MCF 10A (cell line): Measurements from ENCODE around the gene ZNF488. TPM values are rescaled to one million over a fixed set of nuclear protein-coding genes. Genes with fewer than 3 reads are reported as not detected.

Source experiments
- BruUV-seq: library from RNA; stranded (reverse); fragments of 400-500 nt; replicated peaks from 2 replicates; lab custom pipeline; 2021; lab: Mats Ljungman, UMichigan
- CTCF ChIA-PET: fragments of 300-600 bp; sonication (Branson Sonifier 250); formaldehyde crosslinking; extraction: SDS; loops from one replicate; lab custom pipeline; 2021; ENCODE audit warnings: antibody characterized with exemption, inconsistent platforms; lab: Yijun Ruan, JAX
- POLR2A ChIA-PET: fragments of 300-600, 350-650 bp; sonication (Branson Sonifier 250); formaldehyde crosslinking; extraction: SDS; loops from one replicate; lab custom pipeline; 2020; ENCODE audit warnings: antibody characterized with exemption, inconsistent platforms; lab: Yijun Ruan, JAX
- DNase-seq: peaks from one replicate; pipeline ENCODE4 v3.0.0-alpha.2; 2018; ENCODE audit not compliant: unreplicated experiment
- H3K27ac Mint-ChIP-seq: one replicate; pipeline ENCODE4 v1.8.0; 2022; ENCODE audit warnings: mild to moderate bottlenecking, low read depth, mixed read lengths; ENCODE audit not compliant: unreplicated experiment
- H3K27me3 Mint-ChIP-seq: one replicate; pipeline ENCODE4 v1.8.0; 2022; ENCODE audit warnings: mixed read lengths; ENCODE audit not compliant: insufficient read depth, unreplicated experiment
- H3K36me3 Mint-ChIP-seq: one replicate; pipeline ENCODE4 v1.8.0; 2022; ENCODE audit warnings: mild to moderate bottlenecking, moderate library complexity, mixed read lengths; ENCODE audit not compliant: insufficient read depth, unreplicated experiment
- H3K4me1 Mint-ChIP-seq: one replicate; pipeline ENCODE4 v1.8.0; 2022; ENCODE audit warnings: mixed read lengths; ENCODE audit not compliant: insufficient read depth, unreplicated experiment
- H3K4me3 Mint-ChIP-seq: one replicate; pipeline ENCODE4 v1.8.0; 2022; ENCODE audit warnings: mild to moderate bottlenecking, moderate library complexity, mixed read lengths; ENCODE audit not compliant: unreplicated experiment
- H3K9me3 Mint-ChIP-seq: one replicate; pipeline ENCODE4 v1.8.0; 2022; ENCODE audit warnings: mixed read lengths; ENCODE audit not compliant: unreplicated experiment
- CTCF ChIP-seq: fragments of 200-600 bp; IDR thresholded peaks from one replicate; pipeline ENCODE4 v1.8.0; 2022; ENCODE audit warnings: antibody characterized with exemption, mild to moderate bottlenecking; ENCODE audit not compliant: unreplicated experiment
- intact Hi-C: fragments of 100-400 bp; cut with micrococcal nuclease; formaldehyde crosslinking; loops from 2 replicates; pipeline ENCODE4 v1.14.1; 2022
- total RNA-seq: library from RNA; stranded (reverse); gene quantifications from 2 replicates; pipeline ENCODE4 v1.2.3, GENCODE V29; 2022

The ZNF488 gene
- total RNA-seq, 1 experiment from 2014 or later, result 0.12 TPM

- CTCF ChIA-PET, result interaction anchor here (0.6 to 1.6 kb wide), 4 partner anchors 14 to 320 kb away, joined by 3 to 5 read pairs (median 3); no protein-coding TSS in a partner anchor
- intact Hi-C loops, result loop anchor here (10.0 kb wide), 1 partner anchor 322 kb away; no protein-coding TSS in a partner anchor
- no peak for TF ChIP-seq CTCF
- DNase-seq, result peak; percentile 23
- no peaks in the 10 kb centered on the region for H3K4me1 Mint-ChIP-seq
- BruUV-seq, result no TSS peak
- POLR2A ChIA-PET, result no interaction called here
- no peaks in the 10 kb centered on the region for H3K27me3 Mint-ChIP-seq
- no peak overlapping the region for H3K4me3 Mint-ChIP-seq
- no peaks in the 10 kb centered on the region for H3K36me3 Mint-ChIP-seq
- H3K27ac Mint-ChIP-seq, result no peak overlapping the region
- H3K9me3 Mint-ChIP-seq, result no peaks in the 10 kb centered on the region
Observed at GRCh38 chr10:47346581-47347302, 37.4 kb downstream of the ZNF488 start.

- no TSS peak for BruUV-seq
- H3K9me3 Mint-ChIP-seq, result no peaks in the 10 kb centered on the region
Observed at GRCh38 chr10:47344996-47345870, 38.9 kb downstream of the ZNF488 start.

GRCh38 chr10:47340608-47341170 lies 43.4 kb downstream of the ZNF488 start:
- intact Hi-C loops, result loop anchor here (10.0 kb wide), 1 partner anchor 316 kb away; no protein-coding TSS in a partner anchor
- Mint-ChIP-seq H3K27ac (no peak overlapping the region), H3K27me3 (peaks cover 51% of the 10 kb centered on the region), H3K4me3 (no peak overlapping the region), H3K36me3 (no peaks in the 10 kb centered on the region), H3K9me3 (no peaks in the 10 kb centered on the region), H3K4me1 (no peaks in the 10 kb centered on the region)
- CTCF ChIA-PET, result interaction anchor here (0.6 to 2.2 kb wide), 16 partner anchors 13 to 347 kb away, joined by 3 to 11 read pairs (median 3); no protein-coding TSS in a partner anchor
- BruUV-seq, result no TSS peak
- peak; percentile 60 for DNase-seq
- POLR2A ChIA-PET, result no interaction called here
- TF ChIP-seq CTCF, result peak; percentile 93

More at GRCh38 chr10:47344996-47345870, 38.9 kb downstream of the ZNF488 start:
- Mint-ChIP-seq H3K27me3 (peaks cover 6% of the 10 kb centered on the region), H3K4me3 (no peak overlapping the region), H3K36me3 (no peaks in the 10 kb centered on the region), H3K27ac (no peak overlapping the region), H3K4me1 (no peaks in the 10 kb centered on the region)
- DNase-seq, result no peak
- intact Hi-C loops, result loop anchor here (10.0 kb wide), 1 partner anchor 320 kb away; no protein-coding TSS in a partner anchor
- ChIA-PET POLR2A (no interaction called here), CTCF (interaction anchor here (0.6 to 1.6 kb wide), 3 partner anchors 15 to 805 kb away, joined by 3 to 5 read pairs (median 3); no protein-coding TSS in a partner anchor)
- TF ChIP-seq CTCF, result no peak
